CD4-positive, alpha-beta memory T cell (primary cell): ENCODE data around the gene ALK. TPM values are rescaled to one million over a fixed set of nuclear protein-coding genes. Genes with fewer than 3 reads are reported as not detected.

Source experiments
- CTCF ChIA-PET: fragments of 350-600 bp; sonication (Branson Sonifier 250); formaldehyde crosslinking; loops from one replicate; lab custom pipeline; 2021; ENCODE audit warnings: inconsistent platforms; ENCODE audit not compliant: partially characterized antibody; lab: Charles Lee
- POLR2A ChIA-PET: fragments of 350-600 bp; sonication (Branson Sonifier 250); formaldehyde crosslinking; loops from one replicate; lab custom pipeline; 2021; ENCODE audit not compliant: partially characterized antibody; lab: Charles Lee
- DNase-seq, 5 donors: peaks; one replicate each; pipeline versions ENCODE4 v3.0.0 to v3.0.0-alpha.2; 2020 to 2022; ENCODE audit warnings: mixed read lengths in 1 of 5
- H3K27ac ChIP-seq: one replicate; pipeline ENCODE4 v1.7.0; 2013; ENCODE audit warnings: low read depth, low read length
- H3K27me3 ChIP-seq: 2 replicates; pipeline ENCODE4 v1.7.0; 2013; ENCODE audit warnings: mild to moderate bottlenecking, low read length, moderate library complexity; ENCODE audit not compliant: insufficient read depth
- H3K36me3 ChIP-seq: 2 replicates; pipeline ENCODE4 v1.7.0; 2013; ENCODE audit warnings: mild to moderate bottlenecking, low read length, moderate library complexity; ENCODE audit not compliant: insufficient read depth
- H3K4me1 ChIP-seq: 2 replicates; pipeline ENCODE4 v1.7.0; 2013; ENCODE audit warnings: mild to moderate bottlenecking, low read length, moderate library complexity; ENCODE audit not compliant: insufficient read depth
- H3K4me3 ChIP-seq, 2 donors: one replicate each; pipeline ENCODE4 v1.7.0; 2013; ENCODE audit warnings: low read length in 2 of 2, mild to moderate bottlenecking in 1 of 2
- H3K9me3 ChIP-seq, 2 donors: one replicate each; pipeline ENCODE4 v1.7.0; 2013; ENCODE audit warnings: low read length in 2 of 2, control low read depth in 1 of 2; ENCODE audit not compliant: control insufficient read depth in 1 of 2
- H3K27ac Mint-ChIP-seq, 7 donors: one replicate each; pipeline ENCODE4 v1.8.0; 2020 to 2021; ENCODE audit warnings: mixed read lengths in 7 of 7, mild to moderate bottlenecking in 6 of 7, inconsistent platforms in 3 of 7, moderate library complexity in 3 of 7
- H3K27me3 Mint-ChIP-seq, 2 donors: one replicate each; pipeline ENCODE4 v1.8.0; 2020 to 2021; ENCODE audit warnings: mixed read lengths in 2 of 2
- H3K36me3 Mint-ChIP-seq, 2 donors: one replicate each; pipeline ENCODE4 v1.8.0; 2020 to 2021; ENCODE audit warnings: mixed read lengths in 2 of 2, inconsistent platforms in 1 of 2, mild to moderate bottlenecking in 1 of 2
- H3K4me1 Mint-ChIP-seq, 4 donors: one replicate each; pipeline ENCODE4 v1.8.0; 2020 to 2021; ENCODE audit warnings: mixed read lengths in 4 of 4, mild to moderate bottlenecking in 1 of 4
- H3K4me3 Mint-ChIP-seq, 8 donors: one replicate each; pipeline ENCODE4 v1.8.0; 2020 to 2021; ENCODE audit warnings: mixed read lengths in 8 of 8, mild to moderate bottlenecking in 7 of 8, moderate library complexity in 6 of 8, inconsistent platforms in 3 of 8
- H3K9me3 Mint-ChIP-seq, 8 donors: one replicate each; pipeline ENCODE4 v1.8.0; 2020 to 2021; ENCODE audit warnings: mixed read lengths in 8 of 8, mild to moderate bottlenecking in 5 of 8, inconsistent platforms in 3 of 8, moderate library complexity in 1 of 8
- intact Hi-C: fragments of 100-400 bp; cut with micrococcal nuclease; formaldehyde crosslinking; loops from one replicate; pipeline ENCODE4 v1.15.1; 2023
- polyA plus RNA-seq, 2 donors: library from polyadenylated mRNA; unstranded; fragments of 300-500 nt; fragmentation: Illumina TruSeq; gene quantifications; one replicate each; pipeline ENCODE4 v1.2.3, GENCODE V29; 2021
- total RNA-seq, 2 experiments: library from RNA; stranded (reverse); gene quantifications; one replicate each; pipeline ENCODE4 v1.2.3, GENCODE V29; 2021

The ALK gene
- total and polyA plus RNA-seq, 4 experiments from 2014 or later = 0.07 TPM; not detected in 3

- no peak overlapping the region for H3K4me3 ChIP-seq
- no peaks in the 10 kb centered on the region for H3K9me3 ChIP-seq
- no peak overlapping the region for H3K27ac ChIP-seq
- no peak overlapping the region for H3K27ac Mint-ChIP-seq
- peaks cover 6% of the 10 kb centered on the region for H3K27me3 ChIP-seq
- H3K27me3 Mint-ChIP-seq = peaks cover 6 to 24% of the 10 kb centered on the region in 2 donors
- H3K4me1 Mint-ChIP-seq = no peaks in the 10 kb centered on the region
- H3K4me1 ChIP-seq = no peaks in the 10 kb centered on the region
- DNase-seq = no peak
- peaks cover 0 to 5% (median 0%) of the 10 kb centered on the region in 8 donors for H3K9me3 Mint-ChIP-seq
- POLR2A ChIA-PET = no interaction called here
- no peaks in the 10 kb centered on the region for H3K36me3 ChIP-seq
- H3K36me3 Mint-ChIP-seq = no peaks in the 10 kb centered on the region
- no peak overlapping the region for H3K4me3 Mint-ChIP-seq
- intact Hi-C loops = no loop called here
- CTCF ChIA-PET = interaction anchor here (0.9 kb wide), 1 partner anchor 9 kb away, joined by 3 read pairs; no protein-coding TSS in a partner anchor
These were observed 495.5 kb downstream of the ALK start for GRCh38 chr2:29425866-29426265.

GRCh38 chr2:29423061-29423666 lies 498.2 kb downstream of the ALK start:
- Mint-ChIP-seq H3K27me3 (peaks cover 6 to 32% of the 10 kb centered on the region in 2 donors), H3K9me3 (peaks cover 0 to 5% (median 0%) of the 10 kb centered on the region in 8 donors), H3K4me1 (no peaks in the 10 kb centered on the region), H3K4me3 (no peak overlapping the region), H3K36me3 (no peaks in the 10 kb centered on the region), H3K27ac (no peak overlapping the region)
- POLR2A ChIA-PET = no interaction called here
- H3K4me1 ChIP-seq = no peaks in the 10 kb centered on the region
- H3K4me3 ChIP-seq = no peak overlapping the region
- no peaks in the 10 kb centered on the region for H3K9me3 ChIP-seq
- CTCF ChIA-PET = no interaction called here
- peaks cover 6% of the 10 kb centered on the region for H3K27me3 ChIP-seq
- H3K27ac ChIP-seq = no peak overlapping the region
- H3K36me3 ChIP-seq = no peaks in the 10 kb centered on the region
- DNase-seq = no peak
- intact Hi-C loops = no loop called here

- intact Hi-C loops = no loop called here
- Mint-ChIP-seq H3K36me3 (no peaks in the 10 kb centered on the region), H3K27ac (no peak overlapping the region), H3K4me1 (no peaks in the 10 kb centered on the region), H3K9me3 (peaks cover 0 to 5% (median 0%) of the 10 kb centered on the region in 8 donors), H3K4me3 (no peak overlapping the region), H3K27me3 (peaks cover 8 to 35% of the 10 kb centered on the region in 2 donors)
- H3K36me3 ChIP-seq = no peaks in the 10 kb centered on the region
- no peaks in the 10 kb centered on the region for H3K4me1 ChIP-seq
- DNase-seq = no peak
- H3K4me3 ChIP-seq = no peak overlapping the region
- ChIA-PET CTCF (no interaction called here), POLR2A (no interaction called here)
- H3K27me3 ChIP-seq = peaks cover 6% of the 10 kb centered on the region
- no peak overlapping the region for H3K27ac ChIP-seq
- no peaks in the 10 kb centered on the region for H3K9me3 ChIP-seq
These were observed 500.2 kb downstream of the ALK start for GRCh38 chr2:29420999-29421782.

- Histone ChIP-seq H3K27ac (no peak overlapping the region), H3K9me3 (no peaks in the 10 kb centered on the region), H3K27me3 (peaks cover 6% of the 10 kb centered on the region), H3K36me3 (no peaks in the 10 kb centered on the region), H3K4me1 (no peaks in the 10 kb centered on the region), H3K4me3 (no peak overlapping the region)
- ChIA-PET CTCF (no interaction called here), POLR2A (no interaction called here)
- Mint-ChIP-seq H3K27ac (no peak overlapping the region), H3K27me3 (peaks cover 8 to 38% of the 10 kb centered on the region in 2 donors), H3K4me1 (no peaks in the 10 kb centered on the region), H3K4me3 (no peak overlapping the region), H3K36me3 (no peaks in the 10 kb centered on the region), H3K9me3 (peaks cover 0 to 3% (median 0%) of the 10 kb centered on the region in 8 donors)
- intact Hi-C loops = no loop called here
- no peak for DNase-seq
These were observed 500.9 kb downstream of the ALK start for GRCh38 chr2:29420464-29420863.

GRCh38 chr2:29417630-29418029 lies 503.8 kb downstream of the ALK start:
- Histone ChIP-seq H3K4me3 (no peak overlapping the region), H3K4me1 (no peaks in the 10 kb centered on the region), H3K9me3 (no peaks in the 10 kb centered on the region), H3K36me3 (no peaks in the 10 kb centered on the region), H3K27me3 (no peaks in the 10 kb centered on the region), H3K27ac (no peak overlapping the region)
- Mint-ChIP-seq H3K36me3 (no peaks in the 10 kb centered on the region), H3K4me3 (no peak overlapping the region), H3K9me3 (peaks cover 0 to 3% (median 0%) of the 10 kb centered on the region in 8 donors), H3K27ac (no peak overlapping the region), H3K4me1 (no peaks in the 10 kb centered on the region), H3K27me3 (peaks cover 2 to 22% of the 10 kb centered on the region in 2 donors)
- ChIA-PET CTCF (interaction anchor here (0.6 to 1.0 kb wide), 2 partner anchors 8 to 12 kb away, joined by 3 read pairs; no protein-coding TSS in a partner anchor), POLR2A (no interaction called here)
- no peak for DNase-seq
- intact Hi-C loops = no loop called here

- ChIA-PET CTCF (no interaction called here), POLR2A (no interaction called here)
- no peaks in the 10 kb centered on the region for H3K27me3 ChIP-seq
- H3K36me3 ChIP-seq = no peaks in the 10 kb centered on the region
- no peaks in the 10 kb centered on the region for H3K36me3 Mint-ChIP-seq
- intact Hi-C loops = no loop called here
- H3K27ac ChIP-seq = no peak overlapping the region
- no peak for DNase-seq
- H3K4me3 Mint-ChIP-seq = no peak overlapping the region
- H3K4me1 ChIP-seq = no peaks in the 10 kb centered on the region
- H3K9me3 ChIP-seq = no peaks in the 10 kb centered on the region
- H3K4me3 ChIP-seq = no peak overlapping the region
- no peak overlapping the region for H3K27ac Mint-ChIP-seq
- no peaks in the 10 kb centered on the region for H3K9me3 Mint-ChIP-seq
- peaks cover 5 to 6% of the 10 kb centered on the region in 2 donors for H3K27me3 Mint-ChIP-seq
- H3K4me1 Mint-ChIP-seq = no peaks in the 10 kb centered on the region
These were observed 509.0 kb downstream of the ALK start for GRCh38 chr2:29412197-29412925.

GRCh38 chr2:29405707-29406106 lies 515.7 kb downstream of the ALK start:
- Histone ChIP-seq H3K36me3 (no peaks in the 10 kb centered on the region), H3K4me1 (no peaks in the 10 kb centered on the region), H3K27ac (no peak overlapping the region), H3K9me3 (no peaks in the 10 kb centered on the region), H3K27me3 (peaks cover 3% of the 10 kb centered on the region), H3K4me3 (no peak overlapping the region)
- ChIA-PET CTCF (interaction anchor here (1.3 kb wide), 1 partner anchor 12 kb away, joined by 3 read pairs; no protein-coding TSS in a partner anchor), POLR2A (no interaction called here)
- no peak for DNase-seq
- Mint-ChIP-seq H3K9me3 (no peaks in the 10 kb centered on the region), H3K27me3 (peaks cover 0 to 10% of the 10 kb centered on the region in 2 donors), H3K4me1 (peaks cover 0 to 7% (median 3%) of the 10 kb centered on the region in 4 donors), H3K27ac (no peak overlapping the region), H3K36me3 (no peaks in the 10 kb centered on the region), H3K4me3 (no peak overlapping the region)
- intact Hi-C loops = no loop called here
